Stimulated activated naive CD8-positive, alpha-beta T cell treated with anti-CD3 and anti-CD28 coated beads, Interleukin-15, amount 100 ng/mL, for 72 hours (primary cell): ENCODE measurements around the gene CAPSL.
"Not testable (repeated sequence)": the region's sequence is repeated elsewhere in the genome, so short reads cannot be mapped to it uniquely, and the experiment has no call there.

Experiments used
- ATAC-seq: fragments of 150-1000 bp; cut with Tn5 transposase; 2 replicates; pipeline ENCODE4 v1.10.0; 2021; ENCODE audit warnings: mild to moderate bottlenecking, moderate library complexity
- DNase-seq, 2 donors: peaks; one replicate each; pipeline ENCODE4 v3.0.0; 2021 to 2022
- H3K27ac Mint-ChIP-seq, 2 donors: one replicate each; pipeline ENCODE4 v1.8.0; 2022; ENCODE audit warnings: mild to moderate bottlenecking in 2 of 2, mixed read lengths in 2 of 2, moderate library complexity in 2 of 2
- H3K27me3 Mint-ChIP-seq: one replicate; pipeline ENCODE4 v1.8.0; 2022; ENCODE audit warnings: mixed read lengths
- H3K4me1 Mint-ChIP-seq: one replicate; pipeline ENCODE4 v1.8.0; 2022; ENCODE audit warnings: mild to moderate bottlenecking, mixed read lengths
- H3K4me3 Mint-ChIP-seq, 2 donors: one replicate each; pipeline ENCODE4 v1.8.0; 2022; ENCODE audit warnings: mild to moderate bottlenecking in 2 of 2, mixed read lengths in 2 of 2, moderate library complexity in 1 of 2
- H3K9me3 Mint-ChIP-seq, 2 donors: one replicate each; pipeline ENCODE4 v1.8.0; 2022; ENCODE audit warnings: mixed read lengths in 2 of 2

CAPSL gene

DNA sequence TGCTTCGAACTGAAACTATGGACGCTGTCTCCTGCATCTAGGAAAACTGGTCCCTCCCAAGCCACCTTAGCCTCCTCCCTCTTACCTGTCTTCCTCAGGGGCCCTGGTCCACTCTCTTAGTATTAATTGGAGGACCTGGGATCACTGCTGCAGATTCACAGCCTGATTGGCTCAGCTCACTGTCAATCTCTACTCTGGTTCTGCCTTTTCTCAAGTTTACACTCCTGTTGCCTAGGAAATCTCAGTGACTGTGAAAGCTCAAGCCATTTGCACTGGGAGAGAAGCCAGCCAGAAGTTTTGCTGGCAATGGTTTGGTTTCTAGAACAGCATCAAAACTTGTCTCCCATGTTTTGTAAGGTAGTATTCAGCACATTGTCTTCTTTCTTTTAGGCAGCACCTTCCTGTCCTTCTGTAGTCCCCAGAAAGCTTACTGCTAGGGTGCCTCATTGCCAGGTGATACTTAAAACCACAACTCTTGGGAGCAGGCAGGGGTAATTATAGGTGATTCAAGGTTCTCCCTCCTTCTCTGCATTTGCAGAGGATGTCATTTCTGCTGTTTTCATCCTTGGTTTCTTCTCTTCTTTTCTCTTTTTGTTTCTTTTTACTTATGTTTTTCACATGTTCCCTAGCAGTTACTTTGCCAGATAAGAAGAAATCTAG is at the start of gene CAPSL:
Gene CAPSL (minus strand): TSS at position 55 of the 660 bp plus-strand sequence. CDS start 17,502 bp downstream, outside the sequence.
- ATAC-seq (peak; percentile 33), DNase-seq (no peak)
- Mint-ChIP-seq H3K4me1 (no peaks in the 10 kb centered on the region), H3K4me3 (no peak within 1 kb of the TSS), H3K27me3 (peaks cover 22% of the 10 kb centered on the region), H3K27ac (no peak within 1 kb of the TSS), H3K9me3 (no peaks in the 10 kb centered on the region)

DNA sequence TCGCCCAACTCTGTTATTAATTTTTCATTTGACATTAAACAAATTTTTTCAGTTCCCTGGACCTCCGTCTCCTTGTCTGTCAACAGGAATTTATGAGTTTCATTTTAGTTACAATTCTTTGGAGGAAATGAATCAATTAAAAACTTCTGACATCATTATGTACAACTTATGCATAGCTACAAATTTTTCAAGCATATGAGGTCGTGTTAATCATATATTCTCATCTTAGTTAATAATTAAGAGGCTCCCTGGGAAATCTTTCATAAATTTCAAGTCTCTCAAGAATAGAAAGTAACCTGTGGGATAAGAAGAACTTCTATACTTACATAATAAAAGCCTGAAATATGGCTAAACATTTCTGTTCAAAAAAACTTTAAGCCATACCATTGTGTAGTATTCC is 49.4 kb upstream of the CAPSL start:
- Mint-ChIP-seq H3K27ac (no peak overlapping the region), H3K4me3 (no peak overlapping the region), H3K4me1 (no peaks in the 10 kb centered on the region), H3K9me3 (peaks cover 3 to 9% of the 10 kb centered on the region in 2 donors), H3K27me3 (peaks cover 30% of the 10 kb centered on the region)
- no peak for ATAC-seq
- DNase-seq = no peak

DNA sequence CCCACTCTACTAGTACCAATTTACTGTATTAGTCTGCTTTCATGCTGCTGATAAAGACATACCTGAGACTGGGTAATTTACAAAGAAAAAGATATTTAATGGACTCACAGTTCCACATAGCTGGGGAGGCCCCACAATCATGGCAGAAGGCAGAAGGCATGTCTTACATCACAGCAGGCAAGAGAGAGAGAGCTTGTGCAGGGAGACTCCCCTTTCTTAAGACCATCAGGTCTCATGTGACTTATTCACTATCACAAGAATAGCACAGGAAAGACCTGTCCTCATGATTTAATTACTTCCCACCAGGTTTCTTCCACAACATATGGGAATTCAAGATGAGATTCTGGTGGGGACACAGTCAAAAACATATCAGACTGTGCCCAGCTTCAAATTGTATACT is 41.3 kb upstream of the CAPSL start:
- Mint-ChIP-seq H3K27me3 (no peaks in the 10 kb centered on the region), H3K9me3 (peaks cover 25 to 42% of the 10 kb centered on the region in 2 donors), H3K4me3 (no peak overlapping the region), H3K4me1 (no peaks in the 10 kb centered on the region), H3K27ac (no peak overlapping the region)
- ATAC-seq (no peak), DNase-seq (no peak)

DNA sequence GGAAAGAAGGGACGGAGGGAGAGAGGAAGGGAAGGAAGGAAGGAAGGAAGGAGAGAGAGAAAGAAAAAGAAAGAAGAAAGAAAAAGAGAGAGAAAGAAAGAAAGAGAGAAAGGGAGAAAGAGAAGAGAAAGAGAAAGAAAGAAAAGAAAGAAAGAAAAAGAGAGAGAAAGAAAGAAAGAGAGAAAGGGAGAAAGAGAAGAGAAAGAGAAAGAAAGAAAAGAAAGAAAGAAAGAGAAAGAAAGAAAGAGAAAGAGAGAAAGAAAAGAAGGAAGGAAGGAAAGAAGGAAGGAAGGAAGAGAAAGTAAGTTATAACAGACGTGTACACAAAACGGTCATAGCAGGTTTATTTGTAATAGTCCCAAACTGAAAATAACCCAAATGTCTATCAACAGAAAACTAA is 38.4 kb upstream of the CAPSL start:
- not testable (repeated sequence) for DNase-seq, H3K27ac Mint-ChIP-seq, ATAC-seq, H3K4me3 Mint-ChIP-seq, H3K27me3 Mint-ChIP-seq, H3K4me1 Mint-ChIP-seq
- peaks cover 17 to 32% of the 10 kb centered on the region in 2 donors for H3K9me3 Mint-ChIP-seq

DNA sequence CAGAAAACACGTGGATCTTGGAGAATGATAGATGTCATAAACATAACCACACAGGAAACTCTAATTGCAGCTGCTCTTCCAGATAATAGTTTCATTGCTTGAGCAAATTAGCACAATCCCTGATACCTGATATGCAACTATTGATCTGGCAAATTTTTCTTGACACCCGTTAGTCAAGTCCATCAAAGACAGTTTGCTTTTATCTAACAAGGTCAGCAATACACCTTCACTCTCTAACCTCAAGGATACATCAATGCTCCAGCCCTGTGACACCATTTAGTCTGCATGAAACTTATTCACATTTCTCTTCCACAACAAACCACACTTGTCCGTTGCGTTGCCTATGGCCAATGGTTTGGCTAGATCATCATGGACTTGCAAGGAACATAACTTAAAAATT is 36.1 kb upstream of the CAPSL start:
- Mint-ChIP-seq H3K4me1 (no peaks in the 10 kb centered on the region), H3K9me3 (peaks cover 15 to 22% of the 10 kb centered on the region in 2 donors), H3K4me3 (no peak overlapping the region), H3K27me3 (peaks cover 9% of the 10 kb centered on the region), H3K27ac (no peak overlapping the region)
- ATAC-seq (no peak), DNase-seq (no peak)

DNA sequence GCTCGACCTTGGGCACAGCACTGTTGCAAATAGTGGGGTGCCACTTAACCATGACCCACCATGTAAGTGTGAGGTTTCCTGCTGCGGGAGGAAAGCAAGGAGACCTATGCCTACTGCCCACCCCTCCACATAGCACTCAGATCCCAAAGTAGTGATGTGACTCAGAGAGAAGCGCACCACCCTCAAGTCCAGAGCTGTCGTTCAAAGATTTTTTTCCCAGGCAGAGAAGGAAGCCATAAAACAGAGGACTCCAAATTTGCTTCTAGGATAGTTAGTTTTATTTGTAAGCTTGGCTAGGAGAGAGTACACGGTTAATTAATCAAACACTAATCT is 33.4 kb upstream of the CAPSL start:
- Mint-ChIP-seq H3K27ac (no peak overlapping the region), H3K9me3 (peaks cover 14 to 16% of the 10 kb centered on the region in 2 donors), H3K4me3 (no peak overlapping the region), H3K27me3 (peaks cover 9% of the 10 kb centered on the region), H3K4me1 (no peaks in the 10 kb centered on the region)
- no peak for DNase-seq
- ATAC-seq = no peak

DNA sequence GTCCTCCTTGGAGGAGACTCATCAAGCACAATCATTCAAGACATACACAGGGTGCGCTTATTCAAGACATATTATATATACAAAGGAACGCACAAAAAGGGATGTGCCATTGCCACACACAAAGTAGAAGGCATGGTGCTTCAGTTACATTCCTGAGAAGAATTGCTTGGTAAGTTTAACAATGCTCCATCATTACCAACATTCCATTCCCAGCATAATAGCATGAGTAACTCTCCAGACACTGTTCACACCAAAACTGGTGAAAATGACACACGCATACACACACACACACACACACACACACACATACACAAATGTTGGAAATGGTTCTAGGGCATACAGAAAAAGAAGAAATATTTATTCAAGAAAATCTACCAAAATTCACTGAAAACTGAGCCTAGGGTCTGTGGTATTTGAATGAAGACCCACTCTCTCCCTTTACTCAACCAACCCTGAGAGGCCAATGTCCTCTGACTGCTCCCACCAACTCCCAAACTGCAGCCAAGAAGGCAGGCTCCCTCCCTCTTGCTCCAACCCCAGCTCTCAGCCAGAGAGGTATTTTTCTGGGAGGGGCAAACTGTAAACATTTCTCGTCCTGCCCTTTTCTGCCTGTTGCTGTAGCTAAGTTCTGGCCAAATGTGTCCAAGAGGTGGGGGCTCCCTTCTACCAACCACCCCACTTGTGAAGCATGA is 32.9 kb upstream of the CAPSL start:
- no peaks in the 10 kb centered on the region for H3K4me1 Mint-ChIP-seq
- H3K9me3 Mint-ChIP-seq = peaks cover 11% of the 10 kb centered on the region in 2 donors
- ATAC-seq = no peak
- peaks cover 9% of the 10 kb centered on the region for H3K27me3 Mint-ChIP-seq
- H3K27ac Mint-ChIP-seq = no peak overlapping the region
- DNase-seq = no peak
- H3K4me3 Mint-ChIP-seq = no peak overlapping the region

DNA sequence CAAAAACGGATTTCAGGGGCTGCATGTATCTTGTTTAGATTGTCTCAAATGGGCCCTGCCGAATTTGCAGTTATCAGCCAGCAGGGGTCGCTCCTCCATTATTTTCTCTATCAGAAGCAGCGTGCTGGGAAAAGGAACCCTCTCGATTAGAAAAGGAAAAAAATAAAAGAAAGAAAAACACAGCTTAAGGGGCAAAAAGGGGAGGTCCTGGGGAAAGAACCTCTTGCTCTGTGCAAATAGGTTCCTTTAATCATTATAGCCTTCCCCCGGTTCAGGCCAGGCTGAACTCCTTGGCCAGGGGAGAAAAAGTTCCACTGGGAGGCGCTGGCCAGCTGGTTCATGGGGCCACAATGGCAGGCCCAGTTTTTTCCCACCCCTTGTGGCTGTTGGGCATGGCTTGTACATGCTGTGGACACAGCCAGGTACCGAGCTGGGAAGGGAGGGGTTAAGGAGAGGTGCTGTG is 25.0 kb upstream of the CAPSL start:
- DNase-seq (no peak), ATAC-seq (no peak)
- Mint-ChIP-seq H3K27me3 (peaks cover 19% of the 10 kb centered on the region), H3K4me1 (no peaks in the 10 kb centered on the region), H3K27ac (no peak overlapping the region), H3K9me3 (no peaks in the 10 kb centered on the region), H3K4me3 (no peak overlapping the region)

DNA sequence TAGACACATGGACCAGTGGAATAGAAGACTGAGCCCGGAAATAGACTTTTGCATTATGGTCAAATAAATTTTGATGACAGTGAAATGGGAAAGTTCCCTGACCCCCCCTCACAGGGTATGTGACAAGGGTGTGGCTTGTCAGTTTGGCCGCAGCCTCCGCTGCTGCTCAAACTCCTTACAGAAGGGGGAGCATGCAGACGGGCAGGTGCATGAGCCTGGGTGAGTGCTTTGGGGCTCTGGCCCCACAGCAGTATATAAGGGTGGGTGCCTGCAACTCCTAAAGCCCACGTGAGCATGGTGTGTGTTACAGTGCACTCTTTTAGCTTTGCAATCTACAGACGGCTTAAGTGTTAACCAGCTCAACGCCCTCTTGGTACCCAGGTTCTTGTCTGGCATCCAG is 21.9 kb upstream of the CAPSL start:
- H3K4me1 Mint-ChIP-seq = no peaks in the 10 kb centered on the region
- ATAC-seq (no peak), DNase-seq (no peak)
- no peak overlapping the region for H3K27ac Mint-ChIP-seq
- peaks cover 25% of the 10 kb centered on the region for H3K27me3 Mint-ChIP-seq
- no peaks in the 10 kb centered on the region for H3K9me3 Mint-ChIP-seq
- no peak overlapping the region for H3K4me3 Mint-ChIP-seq

DNA sequence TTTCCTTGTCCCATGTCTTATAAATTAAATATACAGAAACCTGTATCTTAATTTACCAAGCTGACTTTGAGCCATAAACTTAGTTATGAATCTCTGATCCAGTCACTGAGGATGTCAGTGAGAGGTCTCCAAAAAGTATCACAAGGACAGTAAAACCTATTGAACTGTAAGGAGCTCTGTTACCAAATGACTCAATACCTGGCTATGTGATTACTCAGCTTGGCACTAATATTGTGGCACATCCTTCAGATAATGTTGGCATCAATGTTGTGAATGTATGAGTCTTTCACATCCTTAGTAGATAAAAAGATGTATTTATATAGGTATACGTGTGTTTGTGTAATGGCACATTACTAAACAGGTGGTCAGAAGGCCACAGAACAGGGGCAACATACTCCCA is 18.0 kb upstream of the CAPSL start:
- peaks cover 54% of the 10 kb centered on the region for H3K27me3 Mint-ChIP-seq

DNA sequence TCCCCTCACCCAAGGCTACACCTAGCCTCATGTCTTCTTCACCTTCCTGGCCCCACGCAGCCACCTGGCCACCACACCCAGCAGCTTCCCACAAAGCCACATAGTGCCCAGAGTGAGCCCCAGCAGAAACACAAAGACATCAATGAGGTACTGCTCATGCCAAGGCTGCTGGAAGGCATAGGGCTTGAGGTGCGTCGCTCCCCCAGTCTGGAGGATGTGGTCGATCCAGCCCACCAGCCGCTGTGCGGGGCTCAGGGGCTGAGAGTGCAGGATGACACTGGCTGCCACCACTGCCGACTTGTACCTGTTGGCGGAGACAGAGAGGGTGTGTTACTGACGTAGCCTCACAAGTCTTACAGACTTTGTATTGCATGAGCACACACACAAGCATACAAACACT is 15.8 kb upstream of the CAPSL start:
- ATAC-seq = peak; percentile 79
- no peak overlapping the region for H3K27ac Mint-ChIP-seq
- DNase-seq = peak; percentile 5 to 30

More for the DNA sequence above, 18.0 kb upstream of the CAPSL start:
- no peak overlapping the region for H3K27ac Mint-ChIP-seq
- H3K4me1 Mint-ChIP-seq = peaks cover 11% of the 10 kb centered on the region
- H3K4me3 Mint-ChIP-seq = no peak overlapping the region
- DNase-seq (no peak), ATAC-seq (no peak)
- H3K9me3 Mint-ChIP-seq = no peaks in the 10 kb centered on the region

DNA sequence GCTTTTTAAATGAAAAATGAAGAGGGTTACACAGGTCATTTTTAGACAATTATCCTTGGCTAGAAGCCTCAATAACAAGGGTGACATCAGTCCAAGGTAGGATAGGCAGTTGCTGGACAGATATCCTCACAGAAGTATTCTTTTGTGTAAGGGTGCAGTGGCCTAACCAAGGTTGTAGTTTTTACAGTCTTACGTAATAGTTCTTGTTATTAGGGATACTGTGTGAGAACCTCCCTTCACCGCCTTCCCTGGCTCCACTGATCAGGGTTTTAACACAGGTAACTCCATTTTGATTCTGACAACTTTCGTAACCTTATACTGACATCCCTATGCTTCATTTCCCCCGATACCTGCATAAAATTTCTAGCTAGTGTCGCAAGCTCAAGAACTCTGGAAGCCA is 8.7 kb upstream of the CAPSL start:
- no peak for ATAC-seq
- H3K27me3 Mint-ChIP-seq = peaks cover 20% of the 10 kb centered on the region
- H3K4me3 Mint-ChIP-seq = no peak overlapping the region

More for the DNA sequence above, 15.8 kb upstream of the CAPSL start:
- Mint-ChIP-seq H3K9me3 (no peaks in the 10 kb centered on the region), H3K27me3 (peaks cover 51% of the 10 kb centered on the region), H3K4me3 (no peak overlapping the region), H3K4me1 (peaks cover 11% of the 10 kb centered on the region)

DNA sequence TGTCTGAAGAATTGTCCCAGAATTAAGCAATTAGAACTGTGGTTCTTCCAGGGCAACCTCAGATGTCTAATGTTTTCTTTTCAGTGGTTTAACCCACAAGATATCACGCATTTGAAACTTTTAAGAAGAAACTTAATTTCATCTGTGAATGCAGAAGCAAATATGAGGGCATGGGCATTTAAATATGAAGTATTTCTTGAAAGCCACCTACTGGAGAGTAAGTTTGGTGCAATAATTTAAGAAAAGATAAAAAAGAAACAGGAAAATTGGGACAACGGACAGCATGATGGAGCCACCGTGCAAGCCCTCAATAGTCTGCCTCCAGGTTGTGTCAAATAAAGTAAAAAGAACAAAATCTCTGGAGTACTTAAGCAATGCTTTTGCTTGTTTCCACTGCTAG is 1.2 kb upstream of the CAPSL start:
- ATAC-seq = no peak
- Mint-ChIP-seq H3K4me1 (no peaks in the 10 kb centered on the region), H3K27me3 (peaks cover 22% of the 10 kb centered on the region), H3K27ac (no peak overlapping the region), H3K9me3 (no peaks in the 10 kb centered on the region), H3K4me3 (no peak overlapping the region)
- DNase-seq = no peak

More for the DNA sequence above, 8.7 kb upstream of the CAPSL start:
- H3K4me1 Mint-ChIP-seq = no peaks in the 10 kb centered on the region
- no peak for DNase-seq
- no peak overlapping the region for H3K27ac Mint-ChIP-seq
- no peaks in the 10 kb centered on the region for H3K9me3 Mint-ChIP-seq

DNA sequence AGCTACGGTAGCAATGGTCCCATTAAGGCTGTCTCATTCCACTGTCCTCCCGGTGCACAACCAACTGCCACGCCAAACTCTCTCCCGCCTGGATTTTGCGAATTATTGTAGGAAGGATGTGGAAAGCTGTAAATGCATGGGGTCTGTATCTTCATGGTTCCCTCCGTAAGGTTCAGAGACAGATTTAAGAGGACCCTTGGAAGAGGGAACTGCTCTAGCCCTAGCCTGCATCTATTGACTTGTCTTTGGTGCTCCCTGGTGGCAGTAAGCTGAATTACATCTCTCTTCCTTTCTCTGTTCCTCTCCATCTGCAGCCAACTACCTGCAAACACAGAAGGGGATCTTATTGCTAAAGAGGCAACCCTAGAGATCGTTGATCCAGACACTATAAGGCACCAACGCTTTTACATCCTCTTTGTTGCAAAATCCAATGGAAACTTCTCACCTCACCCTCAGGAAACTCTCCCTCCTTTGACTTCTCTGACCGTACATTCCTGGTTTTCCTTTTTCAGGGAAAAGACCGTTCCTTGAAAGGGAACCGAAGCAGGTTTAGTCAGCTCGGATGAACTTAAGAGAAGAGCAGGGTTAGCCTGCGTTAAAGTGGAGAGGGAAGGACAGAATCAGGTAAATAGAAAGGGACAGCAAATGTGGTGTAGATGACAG is 11.9 kb downstream of the CAPSL start:
- peak overlapping the region; percentile 79 to 82 for H3K4me3 Mint-ChIP-seq
- ATAC-seq (peak; percentile 65), DNase-seq (peak; percentile 75 to 80)
- H3K27ac Mint-ChIP-seq = peak overlapping the region in 1 of 2 donors; percentile 19
- peaks cover 46% of the 10 kb centered on the region for H3K4me1 Mint-ChIP-seq
- peaks cover 8% of the 10 kb centered on the region for H3K27me3 Mint-ChIP-seq
- H3K9me3 Mint-ChIP-seq = no peaks in the 10 kb centered on the region

DNA sequence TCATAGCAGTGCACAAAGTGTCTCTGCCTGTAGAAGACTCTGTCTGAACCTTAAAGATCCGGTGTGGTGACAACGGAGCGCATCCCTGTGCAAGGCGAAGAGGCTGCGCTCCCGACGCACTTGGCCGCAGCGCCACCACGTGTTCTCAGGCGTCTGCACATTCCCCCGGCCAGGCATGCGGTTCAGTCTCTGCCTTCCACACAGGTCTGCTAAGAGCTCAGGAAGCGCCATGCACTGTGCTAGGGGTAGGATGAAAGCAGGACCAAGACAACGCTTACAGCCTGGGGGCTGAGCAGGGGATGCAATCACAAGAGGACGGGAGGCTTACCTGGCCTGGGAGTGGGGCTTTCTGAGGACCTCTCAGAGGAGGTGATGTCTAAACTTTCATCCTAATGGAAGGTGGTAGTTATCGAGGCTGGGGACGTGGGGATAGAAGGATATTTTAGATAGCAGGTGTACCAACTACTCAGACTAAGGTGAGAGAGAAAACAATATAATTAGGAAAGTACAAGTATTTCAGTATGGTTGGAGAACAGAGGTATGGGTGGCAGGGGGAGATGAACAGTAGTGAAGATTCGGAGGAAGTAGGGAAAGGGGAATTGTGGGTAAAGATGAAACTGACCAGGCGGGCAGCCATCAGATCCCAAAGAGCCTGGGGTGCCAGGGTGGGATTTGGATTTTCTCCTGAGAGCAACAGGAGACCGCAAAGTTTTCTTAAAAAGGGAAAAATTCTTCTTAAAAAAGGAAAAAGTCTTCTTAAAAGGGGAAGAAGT is 13.3 kb downstream of the CAPSL start:
- Mint-ChIP-seq H3K27me3 (peaks cover 8% of the 10 kb centered on the region), H3K4me1 (peaks cover 53% of the 10 kb centered on the region), H3K4me3 (peak overlapping the region; percentile 79 to 82), H3K27ac (peak overlapping the region; percentile 69 to 80), H3K9me3 (peaks cover 4 to 5% of the 10 kb centered on the region in 2 donors)
- DNase-seq (peak; percentile 85 to 90), ATAC-seq (peak; percentile 90)
